ENCODE results near the gene DIAPH3. TPM values are rescaled to one million over a fixed set of nuclear protein-coding genes. Genes with fewer than 3 reads are reported as not detected.
A peak's percentile ranks its signal among the peaks of the same experiment; 100 is the strongest.

The DIAPH3 gene
- total RNA-seq, 1 donor = 30.7 TPM

GRCh38 chr13:59679254-59679653, 484.5 kb downstream of the DIAPH3 start:
- H3K4me3 ChIP-seq (ENCODE audit: low read depth, low read length) = no peak overlapping the region
- no peak for DNase-seq (ENCODE audit: low read depth)
- TF ChIP-seq, protein P1, sequence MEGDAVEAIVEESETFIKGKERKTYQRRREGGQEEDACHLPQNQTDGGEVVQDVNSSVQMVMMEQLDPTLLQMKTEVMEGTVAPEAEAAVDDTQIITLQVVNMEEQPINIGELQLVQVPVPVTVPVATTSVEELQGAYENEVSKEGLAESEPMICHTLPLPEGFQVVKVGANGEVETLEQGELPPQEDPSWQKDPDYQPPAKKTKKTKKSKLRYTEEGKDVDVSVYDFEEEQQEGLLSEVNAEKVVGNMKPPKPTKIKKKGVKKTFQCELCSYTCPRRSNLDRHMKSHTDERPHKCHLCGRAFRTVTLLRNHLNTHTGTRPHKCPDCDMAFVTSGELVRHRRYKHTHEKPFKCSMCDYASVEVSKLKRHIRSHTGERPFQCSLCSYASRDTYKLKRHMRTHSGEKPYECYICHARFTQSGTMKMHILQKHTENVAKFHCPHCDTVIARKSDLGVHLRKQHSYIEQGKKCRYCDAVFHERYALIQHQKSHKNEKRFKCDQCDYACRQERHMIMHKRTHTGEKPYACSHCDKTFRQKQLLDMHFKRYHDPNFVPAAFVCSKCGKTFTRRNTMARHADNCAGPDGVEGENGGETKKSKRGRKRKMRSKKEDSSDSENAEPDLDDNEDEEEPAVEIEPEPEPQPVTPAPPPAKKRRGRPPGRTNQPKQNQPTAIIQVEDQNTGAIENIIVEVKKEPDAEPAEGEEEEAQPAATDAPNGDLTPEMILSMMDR (IDR thresholded peaks at IDR 0.05; ENCODE audit: insufficient read depth, low read depth, low read length) = no peak

GRCh38 chr13:59677966-59678814, 485.5 kb downstream of the DIAPH3 start:
- DNase-seq (ENCODE audit: low read depth) = peak; percentile 59
- TF ChIP-seq, protein P1 (IDR thresholded peaks at IDR 0.05; ENCODE audit: insufficient read depth, low read depth, low read length) = peak; percentile 84
- no peak overlapping the region for H3K4me3 ChIP-seq (ENCODE audit: low read depth, low read length)

DNA sequence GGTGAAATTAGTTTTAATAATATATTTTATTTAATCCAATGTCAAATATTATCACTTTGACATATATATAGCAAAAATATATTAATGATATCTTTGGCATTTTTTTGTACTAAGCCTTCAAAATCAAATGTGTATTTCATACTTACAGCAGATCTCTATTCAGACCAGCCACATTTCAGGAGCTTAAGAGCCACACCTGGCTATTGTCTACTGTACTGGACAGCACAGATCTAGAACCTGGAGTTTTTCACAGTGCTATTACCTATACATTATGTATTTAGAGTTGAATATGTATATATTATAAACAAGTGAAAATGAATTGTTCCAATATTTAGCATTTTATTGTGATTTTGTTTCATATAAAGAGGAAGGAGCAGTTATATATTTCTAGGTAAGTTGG, 486.3 kb downstream of the DIAPH3 start:
- TF ChIP-seq, protein P1 (IDR thresholded peaks at IDR 0.05; ENCODE audit: insufficient read depth, low read depth, low read length) = no peak
- no peak overlapping the region for H3K4me3 ChIP-seq (ENCODE audit: low read depth, low read length)
- no peak for DNase-seq (ENCODE audit: low read depth)

DNA sequence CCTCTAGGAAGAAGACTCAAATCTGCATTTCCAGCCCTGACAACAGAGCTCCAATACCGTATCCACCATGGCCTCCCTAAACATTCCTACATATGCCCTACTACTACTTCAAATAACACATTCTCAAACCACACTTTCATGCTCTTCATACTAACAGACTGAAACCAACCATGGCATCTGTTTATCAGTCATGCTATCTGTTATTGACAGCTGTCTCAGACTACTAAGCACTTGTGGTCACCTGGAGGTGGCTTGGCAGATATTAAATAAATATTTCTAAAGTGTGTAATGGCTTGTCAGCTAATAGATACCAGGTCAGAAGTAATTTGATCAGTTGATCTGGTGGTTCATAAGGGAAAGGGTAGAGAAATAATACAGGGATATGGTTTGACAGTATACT, 489.1 kb downstream of the DIAPH3 start:
- TF ChIP-seq, protein P1 (IDR thresholded peaks at IDR 0.05; ENCODE audit: insufficient read depth, low read depth, low read length) = no peak
- H3K4me3 ChIP-seq (ENCODE audit: low read depth, low read length) = no peak overlapping the region
- DNase-seq (ENCODE audit: low read depth) = no peak

GRCh38 chr13:59673286-59673685, 490.4 kb downstream of the DIAPH3 start:
- TF ChIP-seq, protein P1 (IDR thresholded peaks at IDR 0.05; ENCODE audit: insufficient read depth, low read depth, low read length) = no peak
- no peak for DNase-seq (ENCODE audit: low read depth)
- H3K4me3 ChIP-seq (ENCODE audit: low read depth, low read length) = no peak overlapping the region

- no peak for DNase-seq (ENCODE audit: low read depth)
- TF ChIP-seq, protein P1 (IDR thresholded peaks at IDR 0.05; ENCODE audit: insufficient read depth, low read depth, low read length) = no peak
- no peak overlapping the region for H3K4me3 ChIP-seq (ENCODE audit: low read depth, low read length)
These were observed 491.3 kb downstream of the DIAPH3 start for GRCh38 chr13:59672445-59672844.
